Stomach (tissue), 4 donors: ENCODE measurements around the gene BROX.

Experiments
- CTCF ChIP-seq, 7 experiments: fragments of 450-650 bp in 4 of 7; fragments of 200-600 bp in 3 of 7; sonication (generic) in 3 of 7; IDR thresholded peaks; one replicate each; pipeline ENCODE4 v1.5.1; 2016 to 2019; ENCODE audit warnings: antibody characterized with exemption in 7 of 7, control low read depth in 2 of 7, mild to moderate bottlenecking in 1 of 7
- EP300 ChIP-seq: sonication (generic); formaldehyde crosslinking; IDR thresholded peaks from one replicate; pipeline ENCODE4 v1.6.1; 2017; ENCODE audit warnings: antibody characterized with exemption

DNA sequence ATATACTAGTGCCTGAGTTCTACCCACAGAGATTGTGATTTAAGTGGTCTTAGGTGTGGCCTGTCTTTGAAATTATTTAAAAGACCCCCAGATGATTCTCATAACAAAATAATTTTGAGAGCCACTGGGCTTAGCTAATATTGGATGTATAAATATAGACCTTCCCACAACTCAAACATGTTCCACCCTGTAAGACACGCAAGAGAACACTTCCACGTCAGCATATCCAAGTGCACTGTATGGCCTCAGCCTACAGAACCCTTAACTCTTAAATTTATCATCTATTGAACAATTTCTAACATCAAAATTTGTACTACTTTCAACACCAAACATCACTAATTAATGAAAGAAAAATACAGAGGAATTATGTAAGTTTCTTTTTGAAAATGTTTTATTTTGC is 27.1 kb downstream of the BROX start:
- TF ChIP-seq CTCF (IDR thresholded peaks at IDR 0.05) (no peak), EP300 (no peak)
